ENCODE data around the gene WWOX. TPM values are rescaled to one million over a fixed set of nuclear protein-coding genes. Genes with fewer than 3 reads are reported as not detected.
A peak's percentile ranks its signal among the peaks of the same experiment; 100 is the strongest.

The WWOX gene
- total and polyA plus RNA-seq, 2 donors: 15.4 to 23.9 TPM

GRCh38 chr16:79064256-79064972 is 965.0 kb downstream of the WWOX start:
- Histone ChIP-seq H3K27ac (ENCODE audit: low read depth in 1 of 2, low read length in 1 of 2) (no peak overlapping the region), H3K4me1 (ENCODE audit: control insufficient read depth in 2 of 2, insufficient read depth in 2 of 2, low read length in 2 of 2) (no peaks in the 10 kb centered on the region), H3K9me3 (ENCODE audit: control insufficient read depth in 2 of 2, insufficient read depth in 1 of 2, low read length in 1 of 2) (no peaks in the 10 kb centered on the region), H3K36me3 (ENCODE audit: control insufficient read depth in 2 of 2, insufficient read depth in 2 of 2, low read length in 1 of 2) (no peaks in the 10 kb centered on the region), H3K4me3 (ENCODE audit: low read length in 2 of 2) (no peak overlapping the region), H3K27me3 (ENCODE audit: control insufficient read depth in 2 of 2, insufficient read depth in 1 of 2, low read length in 1 of 2) (no peaks in the 10 kb centered on the region)
- 96% methylated on average over 15 of the region's 15 CpGs for WGBS
- no peak for DNase-seq (ENCODE audit: low read depth in 6 of 9, low spot score in 9 of 9)

- no peak for DNase-seq (ENCODE audit: low read depth in 6 of 9, low spot score in 9 of 9)
- no peaks in the 10 kb centered on the region for H3K36me3 ChIP-seq (ENCODE audit: control insufficient read depth in 2 of 2, insufficient read depth in 2 of 2, low read length in 1 of 2)
- H3K27ac ChIP-seq (ENCODE audit: low read depth in 1 of 2, low read length in 1 of 2): no peak overlapping the region
- no peaks in the 10 kb centered on the region for H3K27me3 ChIP-seq (ENCODE audit: control insufficient read depth in 2 of 2, insufficient read depth in 1 of 2, low read length in 1 of 2)
- peaks cover 5 to 11% of the 10 kb centered on the region in 2 donors for H3K4me1 ChIP-seq (ENCODE audit: control insufficient read depth in 2 of 2, insufficient read depth in 2 of 2, low read length in 2 of 2)
- WGBS: 90% methylated on average over 7 of the region's 7 CpGs
- no peaks in the 10 kb centered on the region for H3K9me3 ChIP-seq (ENCODE audit: control insufficient read depth in 2 of 2, insufficient read depth in 1 of 2, low read length in 1 of 2)
- H3K4me3 ChIP-seq (ENCODE audit: low read length in 2 of 2): no peak overlapping the region
These were observed 967.1 kb downstream of the WWOX start for GRCh38 chr16:79066561-79066960.

DNA sequence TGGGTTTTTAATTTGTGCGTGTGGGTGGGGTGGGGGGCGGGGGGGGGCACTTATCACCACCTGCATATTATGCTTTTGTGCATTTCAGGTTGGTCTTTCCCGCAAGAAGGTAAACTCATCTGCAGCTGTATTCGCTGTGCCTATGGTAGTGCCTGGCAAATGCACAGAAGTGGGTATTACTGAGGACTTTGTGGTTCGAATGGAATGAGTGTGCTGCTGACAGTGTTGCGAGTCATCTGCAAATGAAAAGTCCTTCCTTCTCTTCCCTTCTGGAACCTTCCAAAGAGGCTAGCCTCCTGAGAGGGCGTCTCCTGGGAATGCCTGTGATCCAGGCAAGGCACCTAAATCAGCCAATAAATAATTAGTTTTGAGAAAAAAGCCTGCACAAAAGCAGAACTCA is 968.1 kb downstream of the WWOX start:
- no peak overlapping the region for H3K27ac ChIP-seq (ENCODE audit: low read depth in 1 of 2, low read length in 1 of 2)
- H3K4me1 ChIP-seq (ENCODE audit: control insufficient read depth in 2 of 2, insufficient read depth in 2 of 2, low read length in 2 of 2): peaks cover 7 to 19% of the 10 kb centered on the region in 2 donors
- 90% methylated on average over 7 of the region's 7 CpGs for WGBS
- H3K4me3 ChIP-seq (ENCODE audit: low read length in 2 of 2): no peak overlapping the region
- DNase-seq (ENCODE audit: low read depth in 6 of 9, low spot score in 9 of 9): no peak
- no peaks in the 10 kb centered on the region for H3K36me3 ChIP-seq (ENCODE audit: control insufficient read depth in 2 of 2, insufficient read depth in 2 of 2, low read length in 1 of 2)
- H3K27me3 ChIP-seq (ENCODE audit: control insufficient read depth in 2 of 2, insufficient read depth in 1 of 2, low read length in 1 of 2): no peaks in the 10 kb centered on the region
- no peaks in the 10 kb centered on the region for H3K9me3 ChIP-seq (ENCODE audit: control insufficient read depth in 2 of 2, insufficient read depth in 1 of 2, low read length in 1 of 2)

DNA sequence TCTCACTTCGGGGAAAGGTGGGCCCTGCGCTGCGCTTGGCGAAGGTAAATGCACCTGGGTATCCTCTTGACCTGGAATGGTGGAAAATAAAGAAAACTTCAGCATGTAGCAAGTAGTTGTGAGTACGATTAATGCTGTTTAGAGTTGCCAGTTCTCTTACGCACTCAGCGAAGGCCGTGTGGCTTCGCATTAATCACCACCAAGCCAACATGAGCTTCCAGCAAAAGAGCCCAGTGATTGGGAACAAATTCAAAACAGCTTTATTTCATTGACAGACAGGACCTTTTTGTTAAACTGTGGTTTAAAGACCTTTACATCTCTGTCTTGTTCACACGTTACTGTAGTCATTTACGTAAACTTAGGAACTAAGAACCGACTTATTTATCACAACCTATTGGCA is 969.7 kb downstream of the WWOX start:
- peaks cover 7 to 28% of the 10 kb centered on the region in 2 donors for H3K4me1 ChIP-seq (ENCODE audit: control insufficient read depth in 2 of 2, insufficient read depth in 2 of 2, low read length in 2 of 2)
- WGBS: 98% methylated on average over 12 of the region's 12 CpGs
- H3K4me3 ChIP-seq (ENCODE audit: low read length in 2 of 2): no peak overlapping the region
- H3K27me3 ChIP-seq (ENCODE audit: control insufficient read depth in 2 of 2, insufficient read depth in 1 of 2, low read length in 1 of 2): no peaks in the 10 kb centered on the region
- no peak for DNase-seq (ENCODE audit: low read depth in 6 of 9, low spot score in 9 of 9)
- H3K9me3 ChIP-seq (ENCODE audit: control insufficient read depth in 2 of 2, insufficient read depth in 1 of 2, low read length in 1 of 2): no peaks in the 10 kb centered on the region
- no peak overlapping the region for H3K27ac ChIP-seq (ENCODE audit: low read depth in 1 of 2, low read length in 1 of 2)
- H3K36me3 ChIP-seq (ENCODE audit: control insufficient read depth in 2 of 2, insufficient read depth in 2 of 2, low read length in 1 of 2): no peaks in the 10 kb centered on the region

- Histone ChIP-seq H3K4me3 (ENCODE audit: low read length in 2 of 2) (no peak overlapping the region), H3K36me3 (ENCODE audit: control insufficient read depth in 2 of 2, insufficient read depth in 2 of 2, low read length in 1 of 2) (no peaks in the 10 kb centered on the region), H3K27me3 (ENCODE audit: control insufficient read depth in 2 of 2, insufficient read depth in 1 of 2, low read length in 1 of 2) (no peaks in the 10 kb centered on the region), H3K9me3 (ENCODE audit: control insufficient read depth in 2 of 2, insufficient read depth in 1 of 2, low read length in 1 of 2) (no peaks in the 10 kb centered on the region), H3K27ac (ENCODE audit: low read depth in 1 of 2, low read length in 1 of 2) (no peak overlapping the region), H3K4me1 (ENCODE audit: control insufficient read depth in 2 of 2, insufficient read depth in 2 of 2, low read length in 2 of 2) (peaks cover 7 to 32% of the 10 kb centered on the region in 2 donors)
- DNase-seq (ENCODE audit: low read depth in 6 of 9, low spot score in 9 of 9): no peak
- 100% methylated on average over 1 of the region's 1 CpG for WGBS
These were observed 970.2 kb downstream of the WWOX start for GRCh38 chr16:79069633-79070032.

DNA sequence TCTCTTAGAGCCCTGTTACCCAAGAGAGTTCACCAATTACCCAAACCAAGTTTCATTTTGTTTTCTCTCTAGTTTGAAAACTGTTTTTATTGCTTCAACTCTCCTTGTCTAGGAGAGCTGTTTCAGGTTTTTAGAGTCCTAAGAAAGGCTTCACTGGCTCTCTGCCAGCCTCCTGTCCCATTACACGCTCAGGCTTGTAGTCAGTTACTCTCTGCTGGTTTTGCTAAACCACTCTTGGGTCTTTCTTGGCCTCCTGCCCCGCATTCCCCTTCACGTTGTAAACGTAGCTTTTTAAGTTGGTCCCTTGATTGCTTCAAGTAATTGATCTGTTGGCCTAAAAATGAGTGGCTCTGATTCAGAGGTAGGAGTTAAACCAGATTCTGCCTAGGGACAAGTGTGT is 972.0 kb downstream of the WWOX start:
- H3K27me3 ChIP-seq (ENCODE audit: control insufficient read depth in 2 of 2, insufficient read depth in 1 of 2, low read length in 1 of 2): no peaks in the 10 kb centered on the region
- peak in 1 of 9 donors; percentile 44 for DNase-seq (ENCODE audit: low read depth in 6 of 9, low spot score in 9 of 9)
- H3K36me3 ChIP-seq (ENCODE audit: control insufficient read depth in 2 of 2, insufficient read depth in 2 of 2, low read length in 1 of 2): no peaks in the 10 kb centered on the region
- H3K4me3 ChIP-seq (ENCODE audit: low read length in 2 of 2): no peak overlapping the region
- WGBS: 21% methylated on average over 4 of the region's 4 CpGs
- no peaks in the 10 kb centered on the region for H3K9me3 ChIP-seq (ENCODE audit: control insufficient read depth in 2 of 2, insufficient read depth in 1 of 2, low read length in 1 of 2)
- peaks cover 14 to 38% of the 10 kb centered on the region in 2 donors for H3K4me1 ChIP-seq (ENCODE audit: control insufficient read depth in 2 of 2, insufficient read depth in 2 of 2, low read length in 2 of 2)
- H3K27ac ChIP-seq (ENCODE audit: low read depth in 1 of 2, low read length in 1 of 2): peak overlapping the region in 1 of 2 donors; percentile 42

GRCh38 chr16:79072517-79072916 is 973.1 kb downstream of the WWOX start:
- H3K4me3 ChIP-seq (ENCODE audit: low read length in 2 of 2): no peak overlapping the region
- 99% methylated on average over 4 of the region's 4 CpGs for WGBS
- H3K27ac ChIP-seq (ENCODE audit: low read depth in 1 of 2, low read length in 1 of 2): no peak overlapping the region
- peaks cover 14 to 43% of the 10 kb centered on the region in 2 donors for H3K4me1 ChIP-seq (ENCODE audit: control insufficient read depth in 2 of 2, insufficient read depth in 2 of 2, low read length in 2 of 2)
- no peaks in the 10 kb centered on the region for H3K27me3 ChIP-seq (ENCODE audit: control insufficient read depth in 2 of 2, insufficient read depth in 1 of 2, low read length in 1 of 2)
- no peak for DNase-seq (ENCODE audit: low read depth in 6 of 9, low spot score in 9 of 9)
- no peaks in the 10 kb centered on the region for H3K9me3 ChIP-seq (ENCODE audit: control insufficient read depth in 2 of 2, insufficient read depth in 1 of 2, low read length in 1 of 2)
- no peaks in the 10 kb centered on the region for H3K36me3 ChIP-seq (ENCODE audit: control insufficient read depth in 2 of 2, insufficient read depth in 2 of 2, low read length in 1 of 2)

DNA sequence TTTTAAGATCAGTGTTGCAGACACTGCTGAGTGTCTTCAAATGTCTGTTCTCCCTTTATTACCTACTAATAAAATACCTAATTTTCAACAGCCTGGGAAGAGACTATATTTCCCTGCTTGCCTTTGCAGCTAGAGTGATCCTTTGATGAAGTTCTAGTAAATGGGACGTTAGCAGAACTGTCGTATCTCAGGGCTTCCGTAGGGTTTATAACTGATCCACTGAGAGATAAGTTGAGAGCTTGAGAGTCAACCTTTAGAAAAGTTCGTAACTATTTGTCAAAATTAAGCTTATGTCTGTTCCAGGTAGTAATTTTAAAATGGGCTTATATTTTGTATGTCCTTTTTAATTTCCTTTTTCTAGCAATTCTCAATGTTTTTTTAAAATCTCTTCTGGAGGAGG is 974.1 kb downstream of the WWOX start:
- H3K27ac ChIP-seq (ENCODE audit: low read depth in 1 of 2, low read length in 1 of 2): peak overlapping the region in 1 of 2 donors; percentile 81
- DNase-seq (ENCODE audit: low read depth in 6 of 9, low spot score in 9 of 9): peak in 2 of 9 donors; percentile 37 to 69
- peaks cover 20 to 48% of the 10 kb centered on the region in 2 donors for H3K4me1 ChIP-seq (ENCODE audit: control insufficient read depth in 2 of 2, insufficient read depth in 2 of 2, low read length in 2 of 2)
- 6% methylated on average over 4 of the region's 4 CpGs for WGBS
- no peaks in the 10 kb centered on the region for H3K27me3 ChIP-seq (ENCODE audit: control insufficient read depth in 2 of 2, insufficient read depth in 1 of 2, low read length in 1 of 2)
- no peaks in the 10 kb centered on the region for H3K36me3 ChIP-seq (ENCODE audit: control insufficient read depth in 2 of 2, insufficient read depth in 2 of 2, low read length in 1 of 2)
- peak overlapping the region; percentile 0 to 4 for H3K4me3 ChIP-seq (ENCODE audit: low read length in 2 of 2)
- no peaks in the 10 kb centered on the region for H3K9me3 ChIP-seq (ENCODE audit: control insufficient read depth in 2 of 2, insufficient read depth in 1 of 2, low read length in 1 of 2)

DNA sequence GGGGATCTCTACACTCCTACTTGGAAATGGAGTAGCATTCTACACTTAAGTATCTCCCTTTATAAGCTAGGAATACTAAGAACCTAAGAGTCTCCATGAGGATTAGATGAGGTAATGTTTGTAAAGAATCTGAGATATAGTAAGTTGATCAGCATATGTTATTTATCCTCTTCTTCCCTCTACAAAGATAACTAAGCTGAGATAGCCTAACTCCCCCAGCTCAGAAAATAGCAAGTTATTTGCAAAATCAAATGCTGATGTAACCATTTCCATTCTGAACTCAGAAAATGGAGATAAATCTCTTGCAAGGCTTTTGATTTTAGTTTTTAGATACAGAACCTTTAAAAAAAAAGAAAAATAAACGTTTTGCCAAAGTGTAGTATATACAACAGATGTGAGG is 975.1 kb downstream of the WWOX start:
- Histone ChIP-seq H3K36me3 (ENCODE audit: control insufficient read depth in 2 of 2, insufficient read depth in 2 of 2, low read length in 1 of 2) (no peaks in the 10 kb centered on the region), H3K27ac (ENCODE audit: low read depth in 1 of 2, low read length in 1 of 2) (peak overlapping the region in 1 of 2 donors; percentile 81)
- WGBS: 8% methylated on average over 1 of the region's 1 CpG

More for the DNA sequence above, 975.1 kb downstream of the WWOX start:
- DNase-seq (ENCODE audit: low read depth in 6 of 9, low spot score in 9 of 9): no peak
- Histone ChIP-seq H3K4me3 (ENCODE audit: low read length in 2 of 2) (no peak overlapping the region), H3K9me3 (ENCODE audit: control insufficient read depth in 2 of 2, insufficient read depth in 1 of 2, low read length in 1 of 2) (no peaks in the 10 kb centered on the region), H3K27me3 (ENCODE audit: control insufficient read depth in 2 of 2, insufficient read depth in 1 of 2, low read length in 1 of 2) (no peaks in the 10 kb centered on the region), H3K4me1 (ENCODE audit: control insufficient read depth in 2 of 2, insufficient read depth in 2 of 2, low read length in 2 of 2) (peaks cover 20 to 48% of the 10 kb centered on the region in 2 donors)
